Measurements from ENCODE around the gene ST6GALNAC3. TPM values are rescaled to one million over a fixed set of nuclear protein-coding genes. Genes with fewer than 3 reads are reported as not detected.

ST6GALNAC3 gene
- total RNA-seq, 2 donors from 2014 or later: 12.9 to 18.9 TPM

DNA sequence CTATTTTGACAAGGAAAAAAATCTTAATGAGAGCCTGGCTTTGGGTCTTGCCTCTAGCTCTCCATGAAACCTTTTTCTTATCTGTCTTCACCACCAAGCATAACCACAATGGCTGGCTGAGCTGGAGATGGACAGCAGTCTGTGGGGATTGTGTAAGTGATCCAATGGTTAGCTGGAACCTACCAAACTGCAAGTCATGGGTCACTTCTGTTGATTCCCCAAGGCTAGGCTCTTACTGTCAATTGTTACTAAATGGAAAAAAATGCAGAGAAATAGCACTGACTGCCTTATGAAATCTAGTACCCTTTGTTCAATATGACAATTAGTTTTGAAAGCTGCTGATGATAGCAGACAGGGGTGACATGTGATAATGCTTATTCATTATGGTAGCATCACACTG, 359.0 kb downstream of the ST6GALNAC3 start:
- no peak for DNase-seq (ENCODE audit: low spot score)
- intact Hi-C loops (cut with DNase I): no loop called here

DNA sequence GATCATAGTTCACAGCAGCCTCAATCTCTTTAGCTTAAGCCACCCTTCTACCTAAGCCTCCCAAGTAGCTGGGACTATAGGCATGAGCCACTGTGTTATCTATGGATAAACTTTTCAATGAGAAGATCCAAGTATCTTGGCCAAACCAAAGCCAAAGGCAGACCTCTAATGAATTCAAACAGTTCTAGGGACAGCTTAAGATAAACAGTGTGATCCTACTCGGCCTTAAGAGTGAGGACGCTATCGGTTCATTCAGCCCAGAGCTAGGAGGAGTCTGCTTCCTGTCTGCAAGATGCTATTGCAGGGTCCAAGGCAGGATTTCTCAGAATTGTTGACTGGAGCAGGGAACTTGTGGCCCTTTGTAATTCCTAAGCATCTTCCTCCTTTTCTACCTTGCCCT, 368.7 kb downstream of the ST6GALNAC3 start:
- intact Hi-C loops (cut with DNase I): no loop called here
- no peak for DNase-seq (ENCODE audit: low spot score)

DNA sequence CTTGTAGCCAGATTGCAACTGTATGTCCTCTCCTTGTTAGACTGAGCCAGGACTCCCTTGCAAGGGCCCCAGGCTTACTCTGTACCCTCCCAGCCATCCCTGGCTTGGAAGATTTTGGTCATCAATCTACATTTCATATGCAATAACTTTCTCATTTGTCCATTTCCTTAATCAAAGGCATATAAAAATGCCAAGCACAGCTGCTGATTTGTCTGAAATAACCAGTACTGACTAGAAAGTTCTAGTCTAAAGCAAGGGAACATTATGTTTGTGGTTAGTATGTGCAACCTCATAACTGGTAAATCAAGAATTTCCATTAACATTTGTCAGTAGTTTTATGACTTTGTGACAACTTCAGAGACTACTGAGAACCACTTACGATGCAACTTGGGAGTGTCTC, 370.2 kb downstream of the ST6GALNAC3 start:
- DNase-seq (ENCODE audit: low spot score): no peak
- intact Hi-C loops (cut with DNase I): no loop called here

- intact Hi-C loops (cut with DNase I): loop anchor here in 1 of 2 donors (5.0 kb wide), 1 partner anchor 848 kb away; no protein-coding TSS in a partner anchor
- DNase-seq (ENCODE audit: low spot score): no peak
These were observed 375.7 kb downstream of the ST6GALNAC3 start for GRCh38 chr1:76450229-76450628.

DNA sequence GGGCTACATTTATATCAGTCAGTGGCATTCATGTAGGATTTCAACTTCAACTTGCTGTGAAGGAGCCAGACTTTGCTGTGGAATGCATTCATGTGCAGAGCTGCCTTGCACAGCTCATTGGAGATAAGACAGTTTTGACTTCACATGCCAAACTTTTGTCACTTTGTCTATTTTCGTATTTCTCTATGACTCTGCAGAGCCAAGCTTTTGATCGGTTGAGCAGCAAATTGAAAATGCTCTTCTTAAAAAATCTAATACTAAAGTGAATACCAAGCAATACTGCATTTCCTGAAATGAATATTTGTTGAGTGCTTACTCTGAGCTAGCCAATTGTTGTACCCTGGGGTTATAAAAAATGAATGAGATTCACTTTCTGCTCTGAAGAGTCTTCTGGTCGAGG, 388.7 kb downstream of the ST6GALNAC3 start:
- intact Hi-C loops (cut with DNase I): no loop called here
- DNase-seq (ENCODE audit: low spot score): no peak

DNA sequence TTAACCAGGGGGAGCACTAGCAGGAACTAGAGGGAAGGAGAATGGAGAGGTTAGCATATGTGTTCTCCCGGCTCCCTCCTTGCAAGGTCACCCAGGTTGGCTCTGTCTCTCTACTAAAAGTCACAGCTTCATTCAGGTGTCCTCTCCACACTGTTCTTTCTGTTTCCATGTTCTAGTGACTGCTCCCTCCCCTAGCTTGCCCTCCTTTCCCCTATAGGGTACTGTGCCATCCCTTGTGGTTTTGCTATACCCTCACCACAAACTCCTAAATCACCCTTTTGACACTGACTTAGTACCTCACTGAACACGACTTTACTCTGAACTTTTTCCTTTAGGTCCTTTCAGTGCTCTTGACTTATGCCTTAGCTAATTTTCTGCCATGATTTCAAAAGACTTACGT, 389.3 kb downstream of the ST6GALNAC3 start:
- intact Hi-C loops (cut with DNase I): no loop called here
- DNase-seq (ENCODE audit: low spot score): no peak

GRCh38 chr1:76465030-76465429, 390.5 kb downstream of the ST6GALNAC3 start:
- no peak for DNase-seq (ENCODE audit: low spot score)
- intact Hi-C loops (cut with DNase I): no loop called here

- intact Hi-C loops (cut with DNase I): no loop called here
- DNase-seq (ENCODE audit: low spot score): no peak
These were observed 395.6 kb downstream of the ST6GALNAC3 start for GRCh38 chr1:76470166-76470565.

- intact Hi-C loops (cut with DNase I): no loop called here
These were observed 397.0 kb downstream of the ST6GALNAC3 start for GRCh38 chr1:76471536-76471935.

DNA sequence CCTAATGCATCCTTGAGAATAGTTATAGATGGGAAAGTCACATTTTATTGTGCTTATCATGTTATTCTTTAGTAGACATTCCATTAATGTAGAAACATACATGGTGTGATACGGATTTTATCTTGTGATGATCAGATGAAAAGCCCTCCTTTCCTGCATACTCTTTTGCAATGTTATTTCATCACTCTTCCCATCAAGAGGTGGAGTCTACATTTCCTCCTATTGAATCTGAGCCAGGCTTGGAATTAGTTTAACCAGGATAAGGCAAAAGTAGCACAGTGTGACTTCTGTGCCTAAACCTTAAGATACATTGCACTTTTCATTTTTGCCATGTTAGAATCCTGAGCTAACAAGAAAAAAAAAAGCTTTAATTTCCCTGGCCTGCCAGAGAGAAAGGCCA, 399.0 kb downstream of the ST6GALNAC3 start:
- intact Hi-C loops (cut with DNase I): no loop called here
- DNase-seq (ENCODE audit: low spot score): no peak

More at GRCh38 chr1:76471536-76471935, 397.0 kb downstream of the ST6GALNAC3 start:
- no peak for DNase-seq (ENCODE audit: low spot score)

DNA sequence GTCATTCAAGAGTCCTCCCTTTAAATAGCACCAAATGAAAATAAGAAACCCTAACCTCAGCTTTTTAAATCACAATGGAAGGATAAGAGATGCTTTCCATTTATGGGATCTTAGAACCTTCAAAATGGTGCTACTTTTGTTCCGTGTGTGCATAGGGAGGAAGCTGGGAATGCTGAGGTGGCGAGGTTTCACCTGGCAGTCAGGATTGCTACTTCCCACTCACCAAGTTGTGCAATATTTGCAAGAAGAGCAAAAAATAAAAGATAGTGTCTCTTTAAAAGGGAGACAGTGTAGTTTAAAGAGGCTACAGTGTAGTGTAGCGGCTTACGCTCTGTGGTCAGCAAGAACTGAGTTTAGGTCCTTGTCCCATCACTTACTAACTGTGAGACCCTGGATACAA, 400.4 kb downstream of the ST6GALNAC3 start:
- intact Hi-C loops (cut with DNase I): no loop called here
- no peak for DNase-seq (ENCODE audit: low spot score)

DNA sequence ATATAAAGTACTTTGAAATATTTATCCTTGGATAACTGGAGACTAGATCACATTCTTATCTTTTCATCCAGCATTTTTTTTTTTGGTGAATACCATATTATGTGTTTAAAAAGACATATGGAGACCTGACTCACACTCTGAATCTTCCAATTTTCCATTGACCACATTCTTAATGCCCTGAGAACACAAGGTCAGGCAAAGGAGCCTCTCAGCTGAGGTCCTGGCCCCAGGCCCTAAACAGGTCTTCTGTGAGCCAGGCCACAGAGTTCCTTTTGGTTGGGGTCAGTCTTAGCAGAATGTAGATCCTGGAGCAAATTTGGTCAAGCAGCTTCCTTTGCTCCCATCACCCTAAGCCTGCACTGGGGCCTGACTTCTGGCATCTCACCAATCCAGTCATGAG, 402.6 kb downstream of the ST6GALNAC3 start:
- no peak for DNase-seq (ENCODE audit: low spot score)
- intact Hi-C loops (cut with DNase I): no loop called here

DNA sequence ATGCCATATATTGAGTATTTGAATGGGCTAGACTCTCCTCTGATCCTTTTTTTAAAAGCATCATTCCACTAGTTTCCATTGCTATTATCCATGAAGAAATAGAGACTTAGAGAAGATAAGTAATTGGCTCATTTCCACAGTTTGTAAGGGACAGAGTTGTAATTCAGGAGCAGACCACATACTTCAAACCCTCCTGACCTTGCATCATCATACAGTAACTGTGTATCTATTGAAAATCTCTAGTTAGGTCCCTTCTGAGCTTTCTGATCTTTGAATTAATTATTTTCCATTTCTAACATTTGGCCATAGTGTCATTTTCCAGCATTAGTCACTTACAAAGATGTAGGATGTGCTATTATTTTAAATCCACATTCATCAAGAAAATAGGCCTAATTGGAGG, 406.3 kb downstream of the ST6GALNAC3 start:
- DNase-seq (ENCODE audit: low spot score): no peak
- intact Hi-C loops (cut with DNase I): no loop called here

- intact Hi-C loops (cut with DNase I): no loop called here
- no peak for DNase-seq (ENCODE audit: low spot score)
These were observed 407.1 kb downstream of the ST6GALNAC3 start for GRCh38 chr1:76481672-76482071.

DNA sequence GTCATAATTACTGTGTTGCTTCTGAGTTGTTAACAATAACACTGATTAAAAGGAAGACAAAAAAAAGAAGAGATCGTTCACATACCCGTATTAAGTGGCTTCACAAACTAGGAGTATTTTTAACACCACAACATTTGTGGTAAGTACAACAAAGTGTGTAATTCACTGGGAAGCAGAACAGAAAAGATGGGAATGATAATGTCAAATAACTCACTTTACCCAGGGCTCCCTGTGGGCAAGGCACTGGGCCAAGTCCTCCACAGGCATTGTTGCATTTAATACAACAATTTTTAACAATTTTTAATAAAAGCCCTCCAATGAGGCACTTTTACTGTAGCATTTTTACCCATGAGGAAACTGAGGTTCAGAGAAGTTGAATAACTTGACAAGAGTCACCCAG, 407.7 kb downstream of the ST6GALNAC3 start:
- intact Hi-C loops (cut with DNase I): no loop called here
- no peak for DNase-seq (ENCODE audit: low spot score)

GRCh38 chr1:76491737-76492136, 417.2 kb downstream of the ST6GALNAC3 start:
- intact Hi-C loops (cut with DNase I): no loop called here
- no peak for DNase-seq (ENCODE audit: low spot score)

GRCh38 chr1:76492752-76493430, 418.3 kb downstream of the ST6GALNAC3 start:
- intact Hi-C loops (cut with DNase I): no loop called here
- no peak for DNase-seq (ENCODE audit: low spot score)

- DNase-seq (ENCODE audit: low spot score): no peak
- intact Hi-C loops (cut with DNase I): no loop called here
These were observed 420.3 kb downstream of the ST6GALNAC3 start for GRCh38 chr1:76494807-76495206.

- intact Hi-C loops (cut with DNase I): no loop called here
- DNase-seq (ENCODE audit: low spot score): no peak
These were observed 422.3 kb downstream of the ST6GALNAC3 start for GRCh38 chr1:76496871-76497270.

GRCh38 chr1:76500116-76500515, 425.6 kb downstream of the ST6GALNAC3 start:
- DNase-seq (ENCODE audit: low spot score): no peak

GRCh38 chr1:76501136-76501535, 426.6 kb downstream of the ST6GALNAC3 start:
- intact Hi-C loops (cut with DNase I): no loop called here
- DNase-seq (ENCODE audit: low spot score): no peak

More at GRCh38 chr1:76500116-76500515, 425.6 kb downstream of the ST6GALNAC3 start:
- intact Hi-C loops (cut with DNase I): no loop called here
